CD14-positive monocyte (primary cell): ENCODE results near the gene HECTD4. TPM values are rescaled to one million over a fixed set of nuclear protein-coding genes. Genes with fewer than 3 reads are reported as not detected.

Experiments used
- DNase-seq, 3 donors: peaks; one replicate each; pipeline ENCODE4 v3.0.0-alpha.2; 2011 to 2022
- H2AFZ ChIP-seq: 2 replicates; pipeline ENCODE4 v1.6.0; 2012; ENCODE audit warnings: mild to moderate bottlenecking, low read depth, low read length, inconsistent platforms; ENCODE audit not compliant: insufficient read depth, poor library complexity, severe bottlenecking
- H3K27ac ChIP-seq, 2 donors: 1 replicate in 1 of 2; 2 replicates in 1 of 2; pipeline ENCODE4 v1.5.1; 2012 to 2013; ENCODE audit warnings: low read length in 2 of 2, control low read depth in 1 of 2, inconsistent platforms in 1 of 2, low read depth in 1 of 2, mild to moderate bottlenecking in 1 of 2
- H3K27me3 ChIP-seq, 2 donors: one replicate each; pipeline versions ENCODE4 v1.6.0 to v1.6.1; 2011 to 2013; ENCODE audit warnings: low read length in 2 of 2; ENCODE audit not compliant: control insufficient read depth in 2 of 2, insufficient read depth in 2 of 2
- H3K36me3 ChIP-seq, 2 donors: replicated peaks in 1 of 2; 1 replicate in 1 of 2; 2 replicates in 1 of 2; pipeline versions ENCODE4 v1.5.1 to v1.6.1; 2012 to 2013; ENCODE audit warnings: low read length in 2 of 2, control low read depth in 1 of 2, inconsistent platforms in 1 of 2, mild to moderate bottlenecking in 1 of 2; ENCODE audit not compliant: insufficient read depth in 2 of 2, control insufficient read depth in 1 of 2
- H3K4me1 ChIP-seq, 2 donors: 1 replicate in 1 of 2; 2 replicates in 1 of 2; pipeline versions ENCODE4 v1.5.1 to v1.6.1; 2012 to 2013; ENCODE audit warnings: low read length in 2 of 2, control low read depth in 1 of 2, inconsistent platforms in 1 of 2, mild to moderate bottlenecking in 1 of 2, moderate library complexity in 1 of 2; ENCODE audit not compliant: insufficient read depth in 2 of 2, control insufficient read depth in 1 of 2
- H3K4me2 ChIP-seq: replicated peaks from 2 replicates; pipeline ENCODE3; 2012; ENCODE audit warnings: low read length, moderate library complexity, mild to moderate bottlenecking; ENCODE audit not compliant: poor library complexity, severe bottlenecking; ENCODE audit errors: extremely low read depth
- H3K4me3 ChIP-seq, 3 experiments: fragments of 200-600 bp in 1 of 3; sonication (generic) in 1 of 3; replicated peaks in 1 of 3; 1 replicate in 2 of 3; 2 replicates in 1 of 3; pipeline ENCODE4 v1.5.1; 2011 to 2013; ENCODE audit warnings: low read length in 3 of 3, mild to moderate bottlenecking in 3 of 3, control low read depth in 2 of 3, low read depth in 2 of 3, inconsistent platforms in 1 of 3, moderate library complexity in 1 of 3
- H3K79me2 ChIP-seq: 2 replicates; pipeline ENCODE4 v1.6.0; 2012; ENCODE audit warnings: mild to moderate bottlenecking, control low read depth, inconsistent platforms, low read length, moderate library complexity; ENCODE audit not compliant: insufficient read depth
- H3K9ac ChIP-seq: 2 replicates; pipeline ENCODE4 v1.6.0; 2017; ENCODE audit warnings: low read length, mild to moderate bottlenecking; ENCODE audit not compliant: insufficient read depth, poor library complexity, severe bottlenecking
- H3K9me3 ChIP-seq, 2 donors: replicated peaks in 1 of 2; 1 replicate in 1 of 2; 2 replicates in 1 of 2; pipeline versions ENCODE4 v1.5.1 to v1.6.1; 2012 to 2013; ENCODE audit warnings: low read length in 2 of 2, control low read depth in 1 of 2; ENCODE audit not compliant: control insufficient read depth in 1 of 2, insufficient read depth in 1 of 2
- H4K20me1 ChIP-seq: 2 replicates; pipeline ENCODE4 v1.6.0; 2012; ENCODE audit warnings: mild to moderate bottlenecking, low read length, control low read depth, moderate library complexity; ENCODE audit not compliant: insufficient read depth
- H3K27ac Mint-ChIP-seq, 7 donors: one replicate each; pipeline ENCODE4 v1.8.0; 2020; ENCODE audit warnings: mild to moderate bottlenecking in 7 of 7, mixed read lengths in 7 of 7, moderate library complexity in 6 of 7, inconsistent platforms in 2 of 7
- H3K27me3 Mint-ChIP-seq, 3 donors: one replicate each; pipeline ENCODE4 v1.8.0; 2021 to 2022; ENCODE audit warnings: low read depth in 3 of 3, mild to moderate bottlenecking in 3 of 3, mixed read lengths in 3 of 3, moderate library complexity in 3 of 3, inconsistent platforms in 1 of 3
- H3K36me3 Mint-ChIP-seq, 2 donors: one replicate each; pipeline ENCODE4 v1.8.0; 2020; ENCODE audit warnings: mixed read lengths in 2 of 2, inconsistent platforms in 1 of 2, mild to moderate bottlenecking in 1 of 2
- H3K4me1 Mint-ChIP-seq: one replicate; pipeline ENCODE4 v1.8.0; 2020; ENCODE audit warnings: mild to moderate bottlenecking, mixed read lengths
- H3K4me3 Mint-ChIP-seq, 2 donors: one replicate each; pipeline ENCODE4 v1.8.0; 2020; ENCODE audit warnings: mild to moderate bottlenecking in 2 of 2, mixed read lengths in 2 of 2, moderate library complexity in 1 of 2
- H3K9me3 Mint-ChIP-seq, 7 donors: one replicate each; pipeline ENCODE4 v1.8.0; 2020 to 2022; ENCODE audit warnings: mixed read lengths in 7 of 7, mild to moderate bottlenecking in 6 of 7, moderate library complexity in 6 of 7, inconsistent platforms in 2 of 7
- WGBS: methylation state at CpG from one replicate; pipeline ENCODE4 v1.1.5; 2013; ENCODE audit warnings: missing lambda C conversion rate; ENCODE audit not compliant: insufficient coverage; 5-methylcytosine and 5-hydroxymethylcytosine counted together
- intact Hi-C, 2 donors: fragments of 100-400 bp; cut with micrococcal nuclease; formaldehyde crosslinking; loops; one replicate each; pipeline versions ENCODE4 v1.15.0 to v1.15.1; 2023
- polyA plus RNA-seq, 3 donors: library from polyadenylated mRNA; depleted of rRNA in 1 of 3; unstranded in 2 of 3; stranded (reverse) in 1 of 3; fragments of 300-500 nt in 2 of 3; fragments of >200 nt in 1 of 3; fragmentation: Illumina TruSeq in 2 of 3; gene quantifications; 1 replicate in 2 of 3; 2 replicates in 1 of 3; pipeline ENCODE4 v1.2.3, GENCODE V29; 2012 to 2021
- TF ChIP-seq, protein P1 (sequence below): fragments of 200-600 bp; IDR thresholded peaks from one replicate; pipeline ENCODE4 v1.8.0; 2022; ENCODE audit warnings: antibody characterized with exemption, mild to moderate bottlenecking

Gene HECTD4
- polyA plus RNA-seq, 3 donors = 0.73 to 18.3 (median 2.4) TPM

DNA sequence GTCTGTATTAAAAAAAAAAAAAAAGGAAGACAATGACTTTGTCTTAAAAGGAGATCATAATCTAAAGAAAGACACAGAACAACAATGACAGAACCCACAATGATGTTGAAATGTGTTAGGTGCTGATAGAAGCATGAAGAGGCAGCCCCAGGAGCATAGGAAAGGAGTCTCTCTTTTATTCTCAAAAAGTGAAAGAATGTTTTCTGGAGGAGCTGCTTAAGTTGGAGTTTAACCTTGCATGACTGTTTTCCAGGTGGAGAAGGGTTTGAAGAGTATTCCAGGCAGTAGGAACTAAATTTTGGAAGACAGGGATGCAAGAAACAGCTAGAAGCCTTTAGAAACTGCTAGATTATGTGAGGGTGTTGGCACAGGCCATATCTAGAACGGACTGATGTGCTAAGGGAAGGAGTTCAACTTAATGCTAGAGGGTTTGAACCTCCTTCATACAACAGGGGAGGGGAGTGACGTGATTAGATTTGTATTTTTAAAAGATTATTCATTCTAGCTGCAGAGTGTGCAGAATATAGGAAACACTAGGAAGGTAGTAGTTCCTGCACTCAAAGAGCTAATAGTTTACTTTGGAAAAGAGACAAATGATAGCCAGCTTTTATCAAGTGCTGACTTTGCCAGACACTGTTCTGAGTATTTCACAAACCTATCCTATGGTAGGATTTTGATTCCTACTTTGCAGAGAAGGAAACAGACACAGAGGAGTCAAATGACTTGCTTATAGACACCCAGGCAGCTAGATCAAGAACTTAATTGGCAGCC is 31.8 kb upstream of the HECTD4 start:
- peaks cover 0 to 2% (median 0%) of the 10 kb centered on the region in 7 donors for H3K9me3 Mint-ChIP-seq

GRCh38 chr12:112409906-112410244 is 27.6 kb upstream of the HECTD4 start:
- Mint-ChIP-seq H3K27me3 (no peaks in the 10 kb centered on the region), H3K27ac (peak overlapping the region in 5 of 7 donors; percentile 13 to 98 (median 97)), H3K9me3 (peaks cover 0 to 2% (median 0%) of the 10 kb centered on the region in 7 donors), H3K4me3 (no peak overlapping the region), H3K4me1 (peaks cover 21% of the 10 kb centered on the region), H3K36me3 (peaks cover 35 to 36% of the 10 kb centered on the region in 2 donors)
- no peaks in the 10 kb centered on the region for H3K9me3 ChIP-seq
- 100% methylated on average over 2 of the region's 14 CpGs for WGBS
- DNase-seq = no peak
- peaks cover 19% of the 10 kb centered on the region for H3K79me2 ChIP-seq
- H3K4me2 ChIP-seq = no peak overlapping the region
- H3K4me3 ChIP-seq = peak overlapping the region in 1 of 3 experiments; percentile 100
- H3K4me1 ChIP-seq = peaks cover 9 to 17% of the 10 kb centered on the region in 2 donors
- H4K20me1 ChIP-seq = peaks cover 30% of the 10 kb centered on the region
- peaks cover 34% of the 10 kb centered on the region in 2 donors for H3K36me3 ChIP-seq
- H3K27ac ChIP-seq = no peak overlapping the region
- no peak overlapping the region for H3K9ac ChIP-seq
- TF ChIP-seq, protein P1, sequence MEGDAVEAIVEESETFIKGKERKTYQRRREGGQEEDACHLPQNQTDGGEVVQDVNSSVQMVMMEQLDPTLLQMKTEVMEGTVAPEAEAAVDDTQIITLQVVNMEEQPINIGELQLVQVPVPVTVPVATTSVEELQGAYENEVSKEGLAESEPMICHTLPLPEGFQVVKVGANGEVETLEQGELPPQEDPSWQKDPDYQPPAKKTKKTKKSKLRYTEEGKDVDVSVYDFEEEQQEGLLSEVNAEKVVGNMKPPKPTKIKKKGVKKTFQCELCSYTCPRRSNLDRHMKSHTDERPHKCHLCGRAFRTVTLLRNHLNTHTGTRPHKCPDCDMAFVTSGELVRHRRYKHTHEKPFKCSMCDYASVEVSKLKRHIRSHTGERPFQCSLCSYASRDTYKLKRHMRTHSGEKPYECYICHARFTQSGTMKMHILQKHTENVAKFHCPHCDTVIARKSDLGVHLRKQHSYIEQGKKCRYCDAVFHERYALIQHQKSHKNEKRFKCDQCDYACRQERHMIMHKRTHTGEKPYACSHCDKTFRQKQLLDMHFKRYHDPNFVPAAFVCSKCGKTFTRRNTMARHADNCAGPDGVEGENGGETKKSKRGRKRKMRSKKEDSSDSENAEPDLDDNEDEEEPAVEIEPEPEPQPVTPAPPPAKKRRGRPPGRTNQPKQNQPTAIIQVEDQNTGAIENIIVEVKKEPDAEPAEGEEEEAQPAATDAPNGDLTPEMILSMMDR = no peak
- H2AFZ ChIP-seq = peak overlapping the region; percentile 93
- no peaks in the 10 kb centered on the region for H3K27me3 ChIP-seq
- intact Hi-C loops = loop anchor here (1.0 to 5.0 kb wide), 4 partner anchors 9 to 568 kb away; partner anchors contain the start of genes MAPKAPK5 (in 1 of the 2) and TRAFD1 (in 1 of the 2)

More for the DNA sequence above, 31.8 kb upstream of the HECTD4 start:
- peaks cover 10% of the 10 kb centered on the region for H3K79me2 ChIP-seq
- Mint-ChIP-seq H3K27me3 (no peaks in the 10 kb centered on the region), H3K4me3 (no peak overlapping the region), H3K4me1 (peaks cover 4% of the 10 kb centered on the region), H3K27ac (no peak overlapping the region), H3K36me3 (no peaks in the 10 kb centered on the region)
- no peaks in the 10 kb centered on the region for H4K20me1 ChIP-seq
- no peak overlapping the region for H3K4me3 ChIP-seq
- intact Hi-C loops = loop anchor here in 1 of 2 donors (5.0 kb wide), 1 partner anchor 287 kb away; the partner anchor contains the start of gene TRAFD1
- TF ChIP-seq, protein P1 = no peak
- no peak for DNase-seq
- H2AFZ ChIP-seq = no peak overlapping the region
- no peaks in the 10 kb centered on the region for H3K36me3 ChIP-seq
- no peak overlapping the region for H3K4me2 ChIP-seq
- WGBS = no CpG with 5 or more reads among the region's 2 CpGs
- no peak overlapping the region for H3K9ac ChIP-seq
- H3K9me3 ChIP-seq = no peaks in the 10 kb centered on the region
- H3K27ac ChIP-seq = no peak overlapping the region
- H3K27me3 ChIP-seq = no peaks in the 10 kb centered on the region
- H3K4me1 ChIP-seq = peaks cover 6 to 10% of the 10 kb centered on the region in 2 donors
